K562 (cell line): ENCODE results near the gene ADAMTSL3.

Experiments used
- CTCF ChIP-seq, 3 experiments: IDR thresholded peaks in 2 of 3; conservative IDR thresholded peaks in 1 of 3; 2 replicates each; pipeline ENCODE4 v1.5.1; 2011 to 2012; ENCODE audit warnings: low read length in 3 of 3, mild to moderate bottlenecking in 3 of 3, control low read depth in 2 of 3, improper control_type of control experiment in 1 of 3, inconsistent platforms in 1 of 3, low read depth in 1 of 3, mixed read lengths in 1 of 3, moderate library complexity in 1 of 3; ENCODE audit not compliant: insufficient read depth in 2 of 3
- HCFC1 ChIP-seq: IDR thresholded peaks from 2 replicates; pipeline ENCODE4 v1.6.1; 2012; ENCODE audit warnings: low read depth, low read length, improper control_type of control experiment
- JUND ChIP-seq, 2 experiments: IDR thresholded peaks; 2 replicates in 1 of 2; 3 replicates in 1 of 2; pipeline ENCODE4 v1.6.1; 2011; ENCODE audit warnings: borderline replicate concordance in 2 of 2, low read depth in 2 of 2, low read length in 2 of 2, improper control_type of control experiment in 1 of 2, missing biosample characterization in 1 of 2, missing genetic modification characterization in 1 of 2, missing genetic modification reagents in 1 of 2
- MCM5 ChIP-seq: fragments of 450-650 bp; IDR thresholded peaks from 2 replicates; pipeline ENCODE4 v1.6.1; 2016; ENCODE audit warnings: low read depth

GRCh38 chr15:83732196-83732595, 78.3 kb downstream of the ADAMTSL3 start:
- TF ChIP-seq HCFC1 (no peak), JUND (IDR thresholded peaks at IDR 0.05; ENCODE audit: borderline replicate concordance, low read depth, low read length) (no peak), JUND (tag; IDR thresholded peaks at IDR 0.05; ENCODE audit: borderline replicate concordance, low read depth, low read length) (no peak), MCM5 (no peak), CTCF (IDR thresholded peaks at IDR 0.05 in 2 of 3, conservative IDR thresholded peaks at IDR 0.05 in 1 of 3; ENCODE audit: insufficient read depth in 2 of 3, low read depth in 1 of 3, low read length in 3 of 3) (no peak)
